ENCODE results near the gene NUP54. TPM values are rescaled to one million over a fixed set of nuclear protein-coding genes. Genes with fewer than 3 reads are reported as not detected.

The NUP54 gene
- total RNA-seq, 2 experiments from 2014 or later, result 29.2 to 50.8 TPM

- Histone ChIP-seq H3K79me2 (ENCODE audit: insufficient read depth, low read depth, low read length) (no peaks in the 10 kb centered on the region), H3K4me1 (ENCODE audit: insufficient read depth, low read length, poor library complexity, severe bottlenecking) (no peaks in the 10 kb centered on the region), H3K4me2 (ENCODE audit: low read length) (no peak overlapping the region), H3K9me2 (ENCODE audit: insufficient read depth, low read length) (no peaks in the 10 kb centered on the region), H2AFZ (ENCODE audit: low read length) (no peak overlapping the region), H3K4me3 (ENCODE audit: low read depth, low read length, poor library complexity, severe bottlenecking) (no peak overlapping the region), H4K20me1 (ENCODE audit: insufficient read depth, low read length) (no peaks in the 10 kb centered on the region), H3K36me3 (ENCODE audit: insufficient read depth, low read length) (no peaks in the 10 kb centered on the region), H3K9me3 (ENCODE audit: low read length) (no peaks in the 10 kb centered on the region), H3K27ac (ENCODE audit: low read depth, low read length, poor library complexity, severe bottlenecking) (no peak overlapping the region)
- ChIA-PET POLR2A (no interaction called here), CTCF (ENCODE audit: unreplicated experiment) (no interaction called here)
- DNase-seq (ENCODE audit: low spot score), result no peak
- BruUV-seq (replicated peaks), result no TSS peak
- TF ChIP-seq CTCF (conservative IDR thresholded peaks at IDR 0.05; ENCODE audit: low read length) (no peak), EZH2phosphoT487 (IDR thresholded peaks at IDR 0.05; ENCODE audit: borderline replicate concordance, low read depth, low read length) (no peak)
- intact Hi-C loops (cut with micrococcal nuclease; ENCODE audit: unreplicated experiment), result no loop called here
Measured at GRCh38 chr4:76166480-76166879, 18.3 kb upstream of the NUP54 start.

- H3K27ac ChIP-seq (ENCODE audit: low read depth, low read length, poor library complexity, severe bottlenecking), result no peak overlapping the region
- H3K4me1 ChIP-seq (ENCODE audit: insufficient read depth, low read length, poor library complexity, severe bottlenecking), result no peaks in the 10 kb centered on the region
- CTCF ChIA-PET (ENCODE audit: unreplicated experiment), result no interaction called here
- no peaks in the 10 kb centered on the region for H4K20me1 ChIP-seq (ENCODE audit: insufficient read depth, low read length)
- DNase-seq (ENCODE audit: low spot score), result no peak
- no TSS peak for BruUV-seq (replicated peaks)
- POLR2A ChIA-PET, result interaction anchor here (0.8 to 1.3 kb wide), 2 partner anchors 25 to 225 kb away, joined by 3 read pairs; no protein-coding TSS in a partner anchor
- no peak overlapping the region for H2AFZ ChIP-seq (ENCODE audit: low read length)
- H3K79me2 ChIP-seq (ENCODE audit: insufficient read depth, low read depth, low read length), result no peaks in the 10 kb centered on the region
- H3K4me2 ChIP-seq (ENCODE audit: low read length), result no peak overlapping the region
- intact Hi-C loops (cut with micrococcal nuclease; ENCODE audit: unreplicated experiment), result no loop called here
- no peaks in the 10 kb centered on the region for H3K9me3 ChIP-seq (ENCODE audit: low read length)
- TF ChIP-seq EZH2phosphoT487 (IDR thresholded peaks at IDR 0.05; ENCODE audit: borderline replicate concordance, low read depth, low read length), result no peak
- TF ChIP-seq CTCF (conservative IDR thresholded peaks at IDR 0.05; ENCODE audit: low read length), result no peak
- H3K36me3 ChIP-seq (ENCODE audit: insufficient read depth, low read length), result no peaks in the 10 kb centered on the region
- no peak overlapping the region for H3K4me3 ChIP-seq (ENCODE audit: low read depth, low read length, poor library complexity, severe bottlenecking)
- 0 out of 2 replicates have a peak, but pooled peaks cover 4% of the 10 kb centered on the region for H3K9me2 ChIP-seq (ENCODE audit: insufficient read depth, low read length)
Measured at GRCh38 chr4:76160355-76160754, 12.2 kb upstream of the NUP54 start.

GRCh38 chr4:76156635-76157034 is 8.4 kb upstream of the NUP54 start:
- TF ChIP-seq CTCF (conservative IDR thresholded peaks at IDR 0.05; ENCODE audit: low read length) (no peak), EZH2phosphoT487 (IDR thresholded peaks at IDR 0.05; ENCODE audit: borderline replicate concordance, low read depth, low read length) (no peak)
- no peaks in the 10 kb centered on the region for H4K20me1 ChIP-seq (ENCODE audit: insufficient read depth, low read length)
- H3K9me2 ChIP-seq (ENCODE audit: insufficient read depth, low read length), result 0 out of 2 replicates have a peak, but pooled peaks cover 4% of the 10 kb centered on the region
- H3K4me2 ChIP-seq (ENCODE audit: low read length), result no peak overlapping the region
- no peak overlapping the region for H3K4me3 ChIP-seq (ENCODE audit: low read depth, low read length, poor library complexity, severe bottlenecking)
- CTCF ChIA-PET (ENCODE audit: unreplicated experiment), result no interaction called here
- H3K4me1 ChIP-seq (ENCODE audit: insufficient read depth, low read length, poor library complexity, severe bottlenecking), result no peaks in the 10 kb centered on the region
- POLR2A ChIA-PET, result interaction anchor here (1.2 kb wide), 1 partner anchor 10 kb away, joined by 3 read pairs; no protein-coding TSS in a partner anchor
- no peaks in the 10 kb centered on the region for H3K36me3 ChIP-seq (ENCODE audit: insufficient read depth, low read length)
- intact Hi-C loops (cut with micrococcal nuclease; ENCODE audit: unreplicated experiment), result no loop called here
- H3K9me3 ChIP-seq (ENCODE audit: low read length), result 0 out of 2 replicates have a peak, but pooled peaks cover 4% of the 10 kb centered on the region
- no peak overlapping the region for H3K27ac ChIP-seq (ENCODE audit: low read depth, low read length, poor library complexity, severe bottlenecking)
- DNase-seq (ENCODE audit: low spot score), result no peak
- H2AFZ ChIP-seq (ENCODE audit: low read length), result no peak overlapping the region
- no TSS peak for BruUV-seq (replicated peaks)
- no peaks in the 10 kb centered on the region for H3K79me2 ChIP-seq (ENCODE audit: insufficient read depth, low read depth, low read length)

All from OCI-LY7 (cell line).